CD14-positive monocyte (primary cell): Measurements from ENCODE around the gene ZSCAN2. TPM values are rescaled to one million over a fixed set of nuclear protein-coding genes. Genes with fewer than 3 reads are reported as not detected.

Experiments
- DNase-seq, 3 donors: peaks; one replicate each; pipeline ENCODE4 v3.0.0-alpha.2; 2011 to 2022
- H2AFZ ChIP-seq: 2 replicates; pipeline ENCODE4 v1.6.0; 2012; ENCODE audit warnings: mild to moderate bottlenecking, low read depth, low read length, inconsistent platforms; ENCODE audit not compliant: insufficient read depth, poor library complexity, severe bottlenecking
- H3K27ac ChIP-seq, 2 donors: 1 replicate in 1 of 2; 2 replicates in 1 of 2; pipeline ENCODE4 v1.5.1; 2012 to 2013; ENCODE audit warnings: low read length in 2 of 2, control low read depth in 1 of 2, inconsistent platforms in 1 of 2, low read depth in 1 of 2, mild to moderate bottlenecking in 1 of 2
- H3K27me3 ChIP-seq, 2 donors: one replicate each; pipeline versions ENCODE4 v1.6.0 to v1.6.1; 2011 to 2013; ENCODE audit warnings: low read length in 2 of 2; ENCODE audit not compliant: control insufficient read depth in 2 of 2, insufficient read depth in 2 of 2
- H3K36me3 ChIP-seq, 2 donors: replicated peaks in 1 of 2; 1 replicate in 1 of 2; 2 replicates in 1 of 2; pipeline versions ENCODE4 v1.5.1 to v1.6.1; 2012 to 2013; ENCODE audit warnings: low read length in 2 of 2, control low read depth in 1 of 2, inconsistent platforms in 1 of 2, mild to moderate bottlenecking in 1 of 2; ENCODE audit not compliant: insufficient read depth in 2 of 2, control insufficient read depth in 1 of 2
- H3K4me1 ChIP-seq, 2 donors: 1 replicate in 1 of 2; 2 replicates in 1 of 2; pipeline versions ENCODE4 v1.5.1 to v1.6.1; 2012 to 2013; ENCODE audit warnings: low read length in 2 of 2, control low read depth in 1 of 2, inconsistent platforms in 1 of 2, mild to moderate bottlenecking in 1 of 2, moderate library complexity in 1 of 2; ENCODE audit not compliant: insufficient read depth in 2 of 2, control insufficient read depth in 1 of 2
- H3K4me2 ChIP-seq: replicated peaks from 2 replicates; pipeline ENCODE3; 2012; ENCODE audit warnings: low read length, moderate library complexity, mild to moderate bottlenecking; ENCODE audit not compliant: poor library complexity, severe bottlenecking; ENCODE audit errors: extremely low read depth
- H3K4me3 ChIP-seq, 3 experiments: fragments of 200-600 bp in 1 of 3; sonication (generic) in 1 of 3; replicated peaks in 1 of 3; 1 replicate in 2 of 3; 2 replicates in 1 of 3; pipeline ENCODE4 v1.5.1; 2011 to 2013; ENCODE audit warnings: low read length in 3 of 3, mild to moderate bottlenecking in 3 of 3, control low read depth in 2 of 3, low read depth in 2 of 3, inconsistent platforms in 1 of 3, moderate library complexity in 1 of 3
- H3K79me2 ChIP-seq: 2 replicates; pipeline ENCODE4 v1.6.0; 2012; ENCODE audit warnings: mild to moderate bottlenecking, control low read depth, inconsistent platforms, low read length, moderate library complexity; ENCODE audit not compliant: insufficient read depth
- H3K9ac ChIP-seq: 2 replicates; pipeline ENCODE4 v1.6.0; 2017; ENCODE audit warnings: low read length, mild to moderate bottlenecking; ENCODE audit not compliant: insufficient read depth, poor library complexity, severe bottlenecking
- H3K9me3 ChIP-seq, 2 donors: replicated peaks in 1 of 2; 1 replicate in 1 of 2; 2 replicates in 1 of 2; pipeline versions ENCODE4 v1.5.1 to v1.6.1; 2012 to 2013; ENCODE audit warnings: low read length in 2 of 2, control low read depth in 1 of 2; ENCODE audit not compliant: control insufficient read depth in 1 of 2, insufficient read depth in 1 of 2
- H4K20me1 ChIP-seq: 2 replicates; pipeline ENCODE4 v1.6.0; 2012; ENCODE audit warnings: mild to moderate bottlenecking, low read length, control low read depth, moderate library complexity; ENCODE audit not compliant: insufficient read depth
- H3K27ac Mint-ChIP-seq, 7 donors: one replicate each; pipeline ENCODE4 v1.8.0; 2020; ENCODE audit warnings: mild to moderate bottlenecking in 7 of 7, mixed read lengths in 7 of 7, moderate library complexity in 6 of 7, inconsistent platforms in 2 of 7
- H3K27me3 Mint-ChIP-seq, 3 donors: one replicate each; pipeline ENCODE4 v1.8.0; 2021 to 2022; ENCODE audit warnings: low read depth in 3 of 3, mild to moderate bottlenecking in 3 of 3, mixed read lengths in 3 of 3, moderate library complexity in 3 of 3, inconsistent platforms in 1 of 3
- H3K36me3 Mint-ChIP-seq, 2 donors: one replicate each; pipeline ENCODE4 v1.8.0; 2020; ENCODE audit warnings: mixed read lengths in 2 of 2, inconsistent platforms in 1 of 2, mild to moderate bottlenecking in 1 of 2
- H3K4me1 Mint-ChIP-seq: one replicate; pipeline ENCODE4 v1.8.0; 2020; ENCODE audit warnings: mild to moderate bottlenecking, mixed read lengths
- H3K4me3 Mint-ChIP-seq, 2 donors: one replicate each; pipeline ENCODE4 v1.8.0; 2020; ENCODE audit warnings: mild to moderate bottlenecking in 2 of 2, mixed read lengths in 2 of 2, moderate library complexity in 1 of 2
- H3K9me3 Mint-ChIP-seq, 7 donors: one replicate each; pipeline ENCODE4 v1.8.0; 2020 to 2022; ENCODE audit warnings: mixed read lengths in 7 of 7, mild to moderate bottlenecking in 6 of 7, moderate library complexity in 6 of 7, inconsistent platforms in 2 of 7
- WGBS: methylation state at CpG from one replicate; pipeline ENCODE4 v1.1.5; 2013; ENCODE audit warnings: missing lambda C conversion rate; ENCODE audit not compliant: insufficient coverage; 5-methylcytosine and 5-hydroxymethylcytosine counted together
- intact Hi-C, 2 donors: fragments of 100-400 bp; cut with micrococcal nuclease; formaldehyde crosslinking; loops; one replicate each; pipeline versions ENCODE4 v1.15.0 to v1.15.1; 2023
- polyA plus RNA-seq, 3 donors: library from polyadenylated mRNA; depleted of rRNA in 1 of 3; unstranded in 2 of 3; stranded (reverse) in 1 of 3; fragments of 300-500 nt in 2 of 3; fragments of >200 nt in 1 of 3; fragmentation: Illumina TruSeq in 2 of 3; gene quantifications; 1 replicate in 2 of 3; 2 replicates in 1 of 3; pipeline ENCODE4 v1.2.3, GENCODE V29; 2012 to 2021
- TF ChIP-seq, protein P1 (sequence below): fragments of 200-600 bp; IDR thresholded peaks from one replicate; pipeline ENCODE4 v1.8.0; 2022; ENCODE audit warnings: antibody characterized with exemption, mild to moderate bottlenecking

Gene ZSCAN2
- polyA plus RNA-seq, 3 donors, result 1.7 to 6.1 (median 3.4) TPM

DNA sequence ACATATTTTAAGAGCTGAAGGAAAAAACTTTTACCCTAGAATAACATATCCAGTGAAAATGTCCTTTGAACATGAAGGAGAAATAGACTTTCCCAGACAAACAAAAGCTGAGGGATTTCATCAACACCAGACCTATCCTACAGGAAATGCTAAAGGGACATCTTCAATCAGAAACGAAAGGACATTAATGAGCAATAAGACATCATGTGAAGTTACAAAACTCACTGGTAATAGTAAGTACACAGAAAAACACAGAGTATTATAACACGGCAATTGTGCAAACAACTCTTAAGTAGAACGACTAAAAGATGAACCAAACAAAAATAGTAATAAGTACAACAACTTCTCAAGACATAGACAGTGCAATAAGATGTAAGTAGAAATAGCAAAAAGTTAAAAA is 3.5 kb upstream of the ZSCAN2 start:
- Histone ChIP-seq H3K27ac (peak overlapping the region in 1 of 2 donors; percentile 86), H3K9me3 (no peaks in the 10 kb centered on the region), H3K9ac (no peak overlapping the region), H4K20me1 (no peaks in the 10 kb centered on the region), H3K4me3 (no peak overlapping the region), H3K36me3 (no peaks in the 10 kb centered on the region), H3K4me2 (no peak overlapping the region), H3K79me2 (peaks cover 15% of the 10 kb centered on the region), H3K4me1 (peaks cover 59 to 73% of the 10 kb centered on the region in 2 donors), H3K27me3 (no peaks in the 10 kb centered on the region), H2AFZ (no peak overlapping the region)
- Mint-ChIP-seq H3K9me3 (peaks cover 0 to 8% (median 3%) of the 10 kb centered on the region in 7 donors), H3K4me1 (peaks cover 68% of the 10 kb centered on the region), H3K4me3 (no peak overlapping the region), H3K27me3 (no peaks in the 10 kb centered on the region), H3K27ac (peak overlapping the region in 4 of 7 donors; percentile 25 to 94 (median 84)), H3K36me3 (no peaks in the 10 kb centered on the region)
- DNase-seq, result peak in 1 of 3 donors; percentile 20
- no CpG with 5 or more reads among the region's 3 CpGs for WGBS
- intact Hi-C loops, result no loop called here
- TF ChIP-seq, protein P1, sequence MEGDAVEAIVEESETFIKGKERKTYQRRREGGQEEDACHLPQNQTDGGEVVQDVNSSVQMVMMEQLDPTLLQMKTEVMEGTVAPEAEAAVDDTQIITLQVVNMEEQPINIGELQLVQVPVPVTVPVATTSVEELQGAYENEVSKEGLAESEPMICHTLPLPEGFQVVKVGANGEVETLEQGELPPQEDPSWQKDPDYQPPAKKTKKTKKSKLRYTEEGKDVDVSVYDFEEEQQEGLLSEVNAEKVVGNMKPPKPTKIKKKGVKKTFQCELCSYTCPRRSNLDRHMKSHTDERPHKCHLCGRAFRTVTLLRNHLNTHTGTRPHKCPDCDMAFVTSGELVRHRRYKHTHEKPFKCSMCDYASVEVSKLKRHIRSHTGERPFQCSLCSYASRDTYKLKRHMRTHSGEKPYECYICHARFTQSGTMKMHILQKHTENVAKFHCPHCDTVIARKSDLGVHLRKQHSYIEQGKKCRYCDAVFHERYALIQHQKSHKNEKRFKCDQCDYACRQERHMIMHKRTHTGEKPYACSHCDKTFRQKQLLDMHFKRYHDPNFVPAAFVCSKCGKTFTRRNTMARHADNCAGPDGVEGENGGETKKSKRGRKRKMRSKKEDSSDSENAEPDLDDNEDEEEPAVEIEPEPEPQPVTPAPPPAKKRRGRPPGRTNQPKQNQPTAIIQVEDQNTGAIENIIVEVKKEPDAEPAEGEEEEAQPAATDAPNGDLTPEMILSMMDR, result no peak

DNA sequence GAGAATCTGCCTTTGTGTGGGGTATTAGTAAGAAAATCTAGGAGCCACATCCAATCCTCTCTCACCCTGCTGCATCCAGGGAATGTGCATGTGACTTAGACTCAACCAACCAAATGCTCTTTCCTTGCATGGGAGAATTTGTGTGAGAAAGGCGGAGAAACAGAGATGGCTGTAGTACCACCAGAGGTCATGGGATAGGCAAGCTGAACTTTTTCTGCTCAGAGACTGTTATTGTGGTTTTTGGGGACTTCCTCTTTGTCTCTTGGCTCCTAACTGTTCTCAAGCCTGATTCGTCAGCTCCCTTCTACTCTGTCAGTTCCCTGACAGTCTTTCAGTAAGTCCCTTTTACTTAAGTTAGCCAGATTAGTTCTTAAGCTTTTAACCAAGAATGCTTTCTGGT is 2.6 kb upstream of the ZSCAN2 start:
- peak overlapping the region; percentile 65 to 86 for H3K27ac ChIP-seq
- Mint-ChIP-seq H3K4me3 (peak overlapping the region in 1 of 2 donors; percentile 47), H3K36me3 (no peaks in the 10 kb centered on the region), H3K4me1 (peaks cover 69% of the 10 kb centered on the region), H3K27ac (peak overlapping the region; percentile 84 to 94 (median 90)), H3K9me3 (peaks cover 0 to 6% (median 3%) of the 10 kb centered on the region in 7 donors), H3K27me3 (no peaks in the 10 kb centered on the region)
- peak overlapping the region; percentile 77 for H2AFZ ChIP-seq
- DNase-seq, result peak; percentile 74 to 86 (median 83)
- peak overlapping the region; percentile 53 for H3K4me2 ChIP-seq
- no peaks in the 10 kb centered on the region for H3K27me3 ChIP-seq
- no peaks in the 10 kb centered on the region for H3K36me3 ChIP-seq
- no peaks in the 10 kb centered on the region for H4K20me1 ChIP-seq
- H3K9ac ChIP-seq, result no peak overlapping the region
- peaks cover 59 to 73% of the 10 kb centered on the region in 2 donors for H3K4me1 ChIP-seq
- intact Hi-C loops, result no loop called here
- TF ChIP-seq, protein P1, result no peak
- no CpG with 5 or more reads among the region's 2 CpGs for WGBS
- no peaks in the 10 kb centered on the region for H3K9me3 ChIP-seq
- peaks cover 16% of the 10 kb centered on the region for H3K79me2 ChIP-seq
- H3K4me3 ChIP-seq, result peak overlapping the region in 1 of 3 experiments; percentile 60
